GM21447 (cell line): ENCODE data around the gene VPS54.

ENCODE experiments used
- ATAC-seq: cut with Tn5 transposase; IDR thresholded peaks from one replicate; pipeline ENCODE4 v1.9.1; 2021; ENCODE audit not compliant: unreplicated experiment

The VPS54 gene

GRCh38 chr2:63846487-63846886, 172.7 kb downstream of the VPS54 start:
- ATAC-seq: no peak

DNA sequence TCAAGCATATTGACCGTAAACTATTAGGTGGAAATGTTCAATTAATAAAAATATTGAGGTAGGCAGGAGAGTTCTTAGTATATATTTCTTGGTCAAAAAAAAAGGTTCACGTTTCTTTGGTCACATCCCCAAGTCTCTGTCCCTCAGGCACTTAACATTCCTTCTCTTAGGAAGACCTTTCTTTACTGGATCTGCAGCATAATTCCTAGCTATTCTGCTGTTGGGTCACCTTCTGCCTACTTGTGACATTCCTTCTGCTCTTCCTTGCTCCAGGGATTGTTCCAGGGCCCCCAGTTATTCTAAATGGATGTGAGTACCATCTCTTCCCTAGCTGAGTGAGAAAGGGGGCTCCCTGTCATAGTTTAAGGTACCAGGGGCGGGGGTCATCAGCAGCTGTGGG, 173.4 kb downstream of the VPS54 start:
- no peak for ATAC-seq

GRCh38 chr2:63844616-63845015, 174.6 kb downstream of the VPS54 start:
- ATAC-seq: no peak

DNA sequence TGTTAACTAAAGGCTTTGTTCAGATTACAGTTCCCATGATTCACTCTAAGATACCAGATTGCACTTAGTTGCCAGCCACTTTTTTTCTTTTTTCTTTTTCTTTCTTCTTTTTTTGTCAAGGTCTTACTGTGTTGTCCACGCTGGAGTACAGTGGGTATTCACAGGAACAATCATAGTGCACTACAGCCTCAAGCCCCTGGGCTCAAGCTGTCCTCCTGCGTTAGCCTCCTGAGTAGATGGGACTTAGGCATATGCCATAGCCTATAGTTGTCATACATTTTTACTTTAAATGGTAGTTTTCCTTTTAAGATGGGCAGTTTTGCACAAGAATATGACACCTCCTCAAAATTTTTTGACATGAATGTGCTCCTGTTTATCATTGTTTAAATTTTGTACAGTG, 175.4 kb downstream of the VPS54 start:
- ATAC-seq: no peak

DNA sequence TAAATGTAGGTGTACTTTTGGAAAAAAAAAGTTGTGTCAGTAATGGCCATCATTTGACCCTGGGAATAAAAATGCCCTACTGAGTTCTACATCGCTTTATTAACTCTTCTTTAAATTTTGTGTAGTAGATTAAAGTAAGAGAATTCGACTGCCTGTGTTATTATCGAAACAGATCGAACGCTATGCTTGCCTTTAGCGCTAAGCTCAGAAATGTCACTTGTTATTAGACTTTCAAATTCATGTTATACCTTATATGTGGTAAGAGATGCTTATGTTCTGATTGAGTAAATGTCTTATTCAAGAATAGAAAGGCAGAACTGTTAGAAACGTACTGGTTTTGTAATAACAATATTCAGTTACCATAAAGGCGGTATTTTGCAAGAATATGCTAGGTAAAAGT, 176.1 kb downstream of the VPS54 start:
- ATAC-seq: no peak

GRCh38 chr2:63842149-63843061, 176.8 kb downstream of the VPS54 start:
- ATAC-seq: no peak
